HG03175 (cell line): ENCODE results near the gene EPB41L1.
A peak's percentile ranks its signal among the peaks of the same experiment; 100 is the strongest.

Experiments
- ATAC-seq: cut with Tn5 transposase; IDR thresholded peaks from one replicate; pipeline ENCODE4 v1.9.1; 2021; ENCODE audit warnings: mild to moderate bottlenecking, moderate library complexity; ENCODE audit not compliant: unreplicated experiment

EPB41L1 gene

GRCh38 chr20:36217226-36217625, 62.7 kb downstream of the EPB41L1 start:
- ATAC-seq, result no peak

- ATAC-seq, result no peak
These were observed 64.0 kb downstream of the EPB41L1 start for GRCh38 chr20:36218380-36219064.

GRCh38 chr20:36219671-36220220, 65.2 kb downstream of the EPB41L1 start:
- no peak for ATAC-seq

- ATAC-seq, result no peak
These were observed 71.1 kb downstream of the EPB41L1 start for GRCh38 chr20:36225666-36226065.

- no peak for ATAC-seq
These were observed 74.2 kb downstream of the EPB41L1 start for GRCh38 chr20:36228770-36229169.

- no peak for ATAC-seq
These were observed 75.5 kb downstream of the EPB41L1 start for GRCh38 chr20:36230019-36230418.

- no peak for ATAC-seq
These were observed 76.8 kb downstream of the EPB41L1 start for GRCh38 chr20:36231331-36231730.

- ATAC-seq, result no peak
These were observed 80.3 kb downstream of the EPB41L1 start for GRCh38 chr20:36234771-36235320.

GRCh38 chr20:36235892-36236785, 81.6 kb downstream of the EPB41L1 start, which contains the start of gene AAR2:
Gene AAR2 (plus strand): TSS chr20:36236478. CDS start chr20:36239869, 3,391 bp downstream.
- peak; percentile 87 for ATAC-seq

- ATAC-seq, result no peak
These were observed 82.2 kb downstream of the EPB41L1 start for GRCh38 chr20:36236786-36237121.

- no peak for ATAC-seq
These were observed 82.9 kb downstream of the EPB41L1 start for GRCh38 chr20:36237477-36237876.

GRCh38 chr20:36238153-36238552, 83.6 kb downstream of the EPB41L1 start:
- ATAC-seq, result no peak

GRCh38 chr20:36238760-36239159, 84.2 kb downstream of the EPB41L1 start:
- ATAC-seq, result no peak

- ATAC-seq, result no peak
These were observed 85.5 kb downstream of the EPB41L1 start for GRCh38 chr20:36240076-36240475.

GRCh38 chr20:36241678-36242077, 87.1 kb downstream of the EPB41L1 start:
- no peak for ATAC-seq

- ATAC-seq, result no peak
These were observed 89.2 kb downstream of the EPB41L1 start for GRCh38 chr20:36243726-36244125.

GRCh38 chr20:36246401-36246800, 91.9 kb downstream of the EPB41L1 start:
- ATAC-seq, result no peak

- ATAC-seq, result no peak
These were observed 94.3 kb downstream of the EPB41L1 start for GRCh38 chr20:36248836-36249235.

- no peak for ATAC-seq
These were observed 94.9 kb downstream of the EPB41L1 start for GRCh38 chr20:36249450-36249849.

GRCh38 chr20:36251426-36251825, 96.9 kb downstream of the EPB41L1 start:
- ATAC-seq, result no peak

- ATAC-seq, result no peak
These were observed 98.0 kb downstream of the EPB41L1 start for GRCh38 chr20:36252511-36252910.

GRCh38 chr20:36253036-36253435, 98.5 kb downstream of the EPB41L1 start:
- no peak for ATAC-seq
